HL-60 (cell line): ENCODE results near the gene TBCD.

ENCODE experiments used
- DNase-seq, 2 experiments: peaks; one replicate each; pipeline ENCODE4 v3.0.0-alpha.2; 2010 to 2020; ENCODE audit warnings: low read depth in 1 of 2, low spot score in 1 of 2
- H3K27ac ChIP-seq: fragments of 250-450 bp; sonication (Bioruptor Pico); replicated peaks from 2 replicates; pipeline ENCODE4 v1.5.1; 2020; ENCODE audit warnings: mild to moderate bottlenecking, moderate library complexity
- H3K27me3 ChIP-seq: fragments of 250-450 bp; sonication (Bioruptor Pico); 2 replicates; pipeline ENCODE4 v1.5.1; 2021; ENCODE audit warnings: mild to moderate bottlenecking, moderate library complexity; ENCODE audit not compliant: insufficient read depth, poor library complexity, severe bottlenecking
- H3K4me3 ChIP-seq: replicated peaks from 2 replicates; pipeline ENCODE4 v1.5.1; 2011; ENCODE audit warnings: mild to moderate bottlenecking, control low read depth, low read length; ENCODE audit not compliant: insufficient read depth
- GABPA ChIP-seq: IDR thresholded peaks from 2 replicates; pipeline ENCODE4 v1.6.1; 2012; ENCODE audit warnings: low read depth
- POLR2AphosphoS5 ChIP-seq: IDR thresholded peaks from 2 replicates; pipeline ENCODE4 v1.6.1; 2012; ENCODE audit warnings: low read depth
- SPI1 ChIP-seq: IDR thresholded peaks from 2 replicates; pipeline ENCODE4 v1.6.1; 2012; ENCODE audit warnings: low read depth, mild to moderate bottlenecking, borderline replicate concordance
- TF ChIP-seq, protein P1 (sequence below): IDR thresholded peaks from one replicate; pipeline ENCODE4 v1.5.1; 2011; ENCODE audit warnings: low read length, control low read depth, inconsistent platforms; ENCODE audit not compliant: insufficient read depth
- TF ChIP-seq, protein P2 (sequence below): IDR thresholded peaks from 2 replicates; pipeline ENCODE4 v1.6.1; 2012; ENCODE audit warnings: low read depth; ENCODE audit not compliant: insufficient replicate concordance

Gene TBCD

DNA sequence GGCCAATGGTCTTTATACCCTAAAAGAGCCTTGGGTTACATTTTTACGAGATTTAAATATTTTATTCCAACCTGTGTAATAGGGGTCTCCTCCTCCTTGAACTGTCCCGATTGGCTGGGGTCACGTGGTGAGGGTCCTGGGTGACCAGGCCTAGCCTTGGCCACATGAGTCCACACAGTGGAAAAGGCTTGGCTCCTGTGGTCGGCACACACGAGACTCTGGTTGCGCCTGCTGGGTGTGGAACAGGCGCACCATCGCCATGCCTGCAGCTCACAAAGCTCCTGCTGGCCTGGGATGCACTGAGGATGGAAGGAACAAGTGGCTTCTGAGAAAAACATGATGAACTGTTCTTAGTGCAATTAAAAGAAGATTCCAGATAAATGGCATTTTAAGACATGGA lies 191.9 kb downstream of the TBCD start:
- DNase-seq: no peak
- TF ChIP-seq, protein P1, sequence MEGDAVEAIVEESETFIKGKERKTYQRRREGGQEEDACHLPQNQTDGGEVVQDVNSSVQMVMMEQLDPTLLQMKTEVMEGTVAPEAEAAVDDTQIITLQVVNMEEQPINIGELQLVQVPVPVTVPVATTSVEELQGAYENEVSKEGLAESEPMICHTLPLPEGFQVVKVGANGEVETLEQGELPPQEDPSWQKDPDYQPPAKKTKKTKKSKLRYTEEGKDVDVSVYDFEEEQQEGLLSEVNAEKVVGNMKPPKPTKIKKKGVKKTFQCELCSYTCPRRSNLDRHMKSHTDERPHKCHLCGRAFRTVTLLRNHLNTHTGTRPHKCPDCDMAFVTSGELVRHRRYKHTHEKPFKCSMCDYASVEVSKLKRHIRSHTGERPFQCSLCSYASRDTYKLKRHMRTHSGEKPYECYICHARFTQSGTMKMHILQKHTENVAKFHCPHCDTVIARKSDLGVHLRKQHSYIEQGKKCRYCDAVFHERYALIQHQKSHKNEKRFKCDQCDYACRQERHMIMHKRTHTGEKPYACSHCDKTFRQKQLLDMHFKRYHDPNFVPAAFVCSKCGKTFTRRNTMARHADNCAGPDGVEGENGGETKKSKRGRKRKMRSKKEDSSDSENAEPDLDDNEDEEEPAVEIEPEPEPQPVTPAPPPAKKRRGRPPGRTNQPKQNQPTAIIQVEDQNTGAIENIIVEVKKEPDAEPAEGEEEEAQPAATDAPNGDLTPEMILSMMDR: no peak
- TF ChIP-seq, protein P2, sequence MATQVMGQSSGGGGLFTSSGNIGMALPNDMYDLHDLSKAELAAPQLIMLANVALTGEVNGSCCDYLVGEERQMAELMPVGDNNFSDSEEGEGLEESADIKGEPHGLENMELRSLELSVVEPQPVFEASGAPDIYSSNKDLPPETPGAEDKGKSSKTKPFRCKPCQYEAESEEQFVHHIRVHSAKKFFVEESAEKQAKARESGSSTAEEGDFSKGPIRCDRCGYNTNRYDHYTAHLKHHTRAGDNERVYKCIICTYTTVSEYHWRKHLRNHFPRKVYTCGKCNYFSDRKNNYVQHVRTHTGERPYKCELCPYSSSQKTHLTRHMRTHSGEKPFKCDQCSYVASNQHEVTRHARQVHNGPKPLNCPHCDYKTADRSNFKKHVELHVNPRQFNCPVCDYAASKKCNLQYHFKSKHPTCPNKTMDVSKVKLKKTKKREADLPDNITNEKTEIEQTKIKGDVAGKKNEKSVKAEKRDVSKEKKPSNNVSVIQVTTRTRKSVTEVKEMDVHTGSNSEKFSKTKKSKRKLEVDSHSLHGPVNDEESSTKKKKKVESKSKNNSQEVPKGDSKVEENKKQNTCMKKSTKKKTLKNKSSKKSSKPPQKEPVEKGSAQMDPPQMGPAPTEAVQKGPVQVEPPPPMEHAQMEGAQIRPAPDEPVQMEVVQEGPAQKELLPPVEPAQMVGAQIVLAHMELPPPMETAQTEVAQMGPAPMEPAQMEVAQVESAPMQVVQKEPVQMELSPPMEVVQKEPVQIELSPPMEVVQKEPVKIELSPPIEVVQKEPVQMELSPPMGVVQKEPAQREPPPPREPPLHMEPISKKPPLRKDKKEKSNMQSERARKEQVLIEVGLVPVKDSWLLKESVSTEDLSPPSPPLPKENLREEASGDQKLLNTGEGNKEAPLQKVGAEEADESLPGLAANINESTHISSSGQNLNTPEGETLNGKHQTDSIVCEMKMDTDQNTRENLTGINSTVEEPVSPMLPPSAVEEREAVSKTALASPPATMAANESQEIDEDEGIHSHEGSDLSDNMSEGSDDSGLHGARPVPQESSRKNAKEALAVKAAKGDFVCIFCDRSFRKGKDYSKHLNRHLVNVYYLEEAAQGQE: no peak
- no peak for TF ChIP-seq GABPA
- no peak for TF ChIP-seq POLR2AphosphoS5
- TF ChIP-seq SPI1: no peak
- no peaks in the 10 kb centered on the region for H3K27me3 ChIP-seq
- H3K4me3 ChIP-seq: no peak overlapping the region
- H3K27ac ChIP-seq: no peak overlapping the region

DNA sequence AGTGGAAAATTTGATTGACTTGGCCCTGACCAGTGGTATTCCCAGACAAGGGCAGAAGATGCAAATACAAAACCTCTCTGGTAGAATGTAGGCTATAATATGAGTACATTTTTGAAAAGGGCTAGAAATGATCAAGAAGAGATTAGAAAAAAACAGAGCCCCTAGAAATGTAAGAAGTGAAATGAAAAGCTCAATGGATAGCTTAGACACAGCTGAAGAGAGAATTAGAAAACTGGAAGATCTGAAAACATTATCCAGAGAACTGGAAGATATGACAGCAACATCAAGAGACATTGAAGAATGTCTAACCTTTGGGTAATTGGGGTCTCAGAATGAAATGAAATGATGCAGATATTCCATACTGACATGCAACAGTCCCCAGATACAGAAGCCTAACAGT lies 193.1 kb downstream of the TBCD start:
- DNase-seq: no peak
- TF ChIP-seq SPI1 (no peak), GABPA (no peak), POLR2AphosphoS5 (no peak)
- TF ChIP-seq, protein P1: no peak
- TF ChIP-seq, protein P2: no peak
- H3K4me3 ChIP-seq: no peak overlapping the region
- H3K27ac ChIP-seq: no peak overlapping the region
- H3K27me3 ChIP-seq: no peaks in the 10 kb centered on the region

DNA sequence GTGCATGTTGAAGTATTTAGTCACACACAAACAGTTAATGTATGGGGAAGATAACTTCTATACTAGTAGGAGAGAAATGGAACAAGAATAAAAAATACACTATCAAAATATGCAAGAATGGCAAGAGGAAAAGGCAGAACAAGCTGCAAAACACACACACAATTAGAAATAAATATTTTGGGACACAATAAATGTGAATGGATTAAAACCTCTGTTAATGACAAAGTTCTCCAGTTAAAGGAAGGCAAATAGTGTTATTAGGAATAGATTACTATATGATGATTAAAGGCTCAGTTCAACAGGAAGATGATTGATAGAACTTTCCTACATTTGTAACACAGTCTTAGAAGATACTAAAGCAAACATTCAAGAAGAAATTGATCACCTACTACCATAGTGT lies 194.2 kb downstream of the TBCD start:
- DNase-seq: no peak
- H3K4me3 ChIP-seq: no peak overlapping the region
- no peak overlapping the region for H3K27ac ChIP-seq
- TF ChIP-seq SPI1: no peak
- TF ChIP-seq GABPA: no peak
- no peak for TF ChIP-seq POLR2AphosphoS5
- TF ChIP-seq, protein P2: no peak
- TF ChIP-seq, protein P1: no peak
- H3K27me3 ChIP-seq: no peaks in the 10 kb centered on the region
